Esophagus squamous epithelium (tissue), 5 donors: Measurements from ENCODE around the gene EPHA8. TPM values are rescaled to one million over a fixed set of nuclear protein-coding genes. Genes with fewer than 3 reads are reported as not detected.
A peak's percentile ranks its signal among the peaks of the same experiment; 100 is the strongest.

ENCODE experiments used
- DNase-seq: peaks from one replicate; lab custom pipeline; 2025; lab: John Stamatoyannopoulos, UW
- H3K27ac ChIP-seq, 4 donors: fragments of 200-600 bp; sonication (generic); one replicate each; pipeline ENCODE4 v1.5.1; 2016 to 2019; ENCODE audit warnings: mild to moderate bottlenecking in 1 of 4
- H3K27me3 ChIP-seq, 4 donors: fragments of 200-600 bp; sonication (generic); 1 replicate in 3 of 4; 2 replicates in 1 of 4; pipeline versions ENCODE4 v1.5.1 to v1.6.0; 2017 to 2021; ENCODE audit warnings: antibody characterized with exemption in 1 of 4
- H3K36me3 ChIP-seq, 3 donors: fragments of 200-600 bp; sonication (generic); one replicate each; pipeline ENCODE4 v1.5.1; 2016 to 2019
- H3K4me1 ChIP-seq, 3 donors: fragments of 200-600 bp; sonication (generic); one replicate each; pipeline ENCODE4 v1.5.1; 2017 to 2019
- H3K4me3 ChIP-seq, 4 donors: fragments of 200-600 bp; sonication (generic); 1 replicate in 3 of 4; 2 replicates in 1 of 4; pipeline ENCODE4 v1.5.1; 2016 to 2019; ENCODE audit warnings: mild to moderate bottlenecking in 2 of 4, moderate library complexity in 1 of 4
- H3K9me3 ChIP-seq, 3 donors: fragments of 200-600 bp; sonication (generic); one replicate each; pipeline ENCODE4 v1.5.1; 2016 to 2019
- POLR2A ChIP-seq, 4 donors: fragments of 450-650 bp; IDR thresholded peaks; one replicate each; pipeline ENCODE4 v1.6.1; 2017; ENCODE audit warnings: antibody characterized with exemption in 4 of 4, mild to moderate bottlenecking in 4 of 4, moderate library complexity in 3 of 4
- WGBS, 2 donors: methylation state at CpG; one replicate each; pipeline ENCODE4 v1.1.5; 2018; 5-methylcytosine and 5-hydroxymethylcytosine counted together
- intact Hi-C: fragments of 100-400 bp; cut with DNase I; formaldehyde crosslinking; loops from one replicate; pipeline ENCODE4 v1.15.0; 2022
- small RNA-seq, 4 donors: library from RNA; depleted of rRNA; stranded (forward); fragments of <200 nt; gene quantifications; one replicate each; pipeline ENCODE3, GENCODE V24; 2016
- total RNA-seq, 4 donors: library from RNA; depleted of rRNA; stranded (reverse); fragments of >200 nt; gene quantifications; one replicate each; pipeline ENCODE4 v1.1.0, GENCODE V29; 2016
- TF ChIP-seq, protein P1 (sequence below), 6 experiments: fragments of 450-650 bp in 4 of 6; fragments of 200-600 bp in 2 of 6; sonication (generic) in 2 of 6; IDR thresholded peaks; one replicate each; pipeline ENCODE4 v1.5.1; 2016 to 2019; ENCODE audit warnings: antibody characterized with exemption in 6 of 6, mild to moderate bottlenecking in 4 of 6, moderate library complexity in 4 of 6
- donor health status: DM: yes; HTN: yes; CAD: no.

The EPHA8 gene
- total RNA-seq, 4 donors from 2014 or later, result 0.19 to 0.44 TPM; not detected in 2

DNA sequence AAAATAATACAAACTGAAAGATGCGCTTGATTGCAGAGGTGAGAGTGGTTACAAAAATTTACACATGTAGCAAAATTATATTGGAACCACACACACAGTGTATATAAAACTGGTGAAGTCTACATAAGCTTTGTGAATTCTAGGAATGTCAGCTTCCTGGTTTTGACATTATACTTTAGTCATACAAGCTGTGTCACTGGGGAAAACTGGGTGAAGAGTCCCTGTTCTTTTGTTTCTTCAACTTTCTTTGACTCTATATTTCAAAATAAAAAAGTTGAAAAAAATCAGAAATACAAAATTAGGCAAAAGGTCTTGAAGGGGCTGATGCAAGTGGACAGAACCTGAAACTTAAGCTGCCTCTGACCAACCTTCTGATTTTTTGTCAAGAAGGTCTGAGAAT, 83.1 kb downstream of the EPHA8 start:
- 50 to 82% methylated on average over 1 of the region's 1 CpG for WGBS, 2 donors
- Histone ChIP-seq H3K9me3 (no peaks in the 10 kb centered on the region), H3K27me3 (peaks cover 0 to 46% (median 0%) of the 10 kb centered on the region in 4 donors), H3K27ac (no peak overlapping the region), H3K36me3 (no peaks in the 10 kb centered on the region), H3K4me3 (no peak overlapping the region), H3K4me1 (peaks cover 3 to 9% (median 3%) of the 10 kb centered on the region in 3 donors)
- TF ChIP-seq, protein P1, sequence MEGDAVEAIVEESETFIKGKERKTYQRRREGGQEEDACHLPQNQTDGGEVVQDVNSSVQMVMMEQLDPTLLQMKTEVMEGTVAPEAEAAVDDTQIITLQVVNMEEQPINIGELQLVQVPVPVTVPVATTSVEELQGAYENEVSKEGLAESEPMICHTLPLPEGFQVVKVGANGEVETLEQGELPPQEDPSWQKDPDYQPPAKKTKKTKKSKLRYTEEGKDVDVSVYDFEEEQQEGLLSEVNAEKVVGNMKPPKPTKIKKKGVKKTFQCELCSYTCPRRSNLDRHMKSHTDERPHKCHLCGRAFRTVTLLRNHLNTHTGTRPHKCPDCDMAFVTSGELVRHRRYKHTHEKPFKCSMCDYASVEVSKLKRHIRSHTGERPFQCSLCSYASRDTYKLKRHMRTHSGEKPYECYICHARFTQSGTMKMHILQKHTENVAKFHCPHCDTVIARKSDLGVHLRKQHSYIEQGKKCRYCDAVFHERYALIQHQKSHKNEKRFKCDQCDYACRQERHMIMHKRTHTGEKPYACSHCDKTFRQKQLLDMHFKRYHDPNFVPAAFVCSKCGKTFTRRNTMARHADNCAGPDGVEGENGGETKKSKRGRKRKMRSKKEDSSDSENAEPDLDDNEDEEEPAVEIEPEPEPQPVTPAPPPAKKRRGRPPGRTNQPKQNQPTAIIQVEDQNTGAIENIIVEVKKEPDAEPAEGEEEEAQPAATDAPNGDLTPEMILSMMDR (IDR thresholded peaks at IDR 0.05), result no peak
- no peak for TF ChIP-seq POLR2A (IDR thresholded peaks at IDR 0.05)
- DNase-seq, result no peak
- intact Hi-C loops, result loop anchor here (10.0 kb wide), 1 partner anchor 122 kb away; no protein-coding TSS in a partner anchor

DNA sequence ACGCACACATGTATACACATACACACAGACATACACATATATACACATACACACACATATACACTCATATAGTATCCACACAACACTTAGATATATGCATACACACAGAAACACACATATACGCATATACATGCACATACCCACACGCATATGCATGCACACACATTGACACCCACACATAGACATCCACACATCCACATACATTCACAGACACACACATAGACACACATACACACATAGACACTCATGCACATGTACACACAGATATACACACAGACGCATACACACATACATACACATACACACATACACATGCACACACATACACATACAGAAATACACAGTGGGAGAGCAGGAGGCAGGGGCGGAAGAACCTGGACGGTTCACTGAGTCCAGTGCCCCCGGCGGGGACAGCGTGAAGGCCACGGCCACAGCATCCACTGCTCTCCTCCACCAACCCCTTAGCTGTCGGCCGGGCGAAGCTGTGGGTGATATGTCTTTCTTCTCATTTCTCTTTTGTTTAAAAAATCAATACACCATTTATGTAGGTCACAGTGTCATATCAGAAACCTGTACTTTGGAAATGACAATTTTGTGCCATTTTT, 86.9 kb downstream of the EPHA8 start:
- TF ChIP-seq, protein P1 (IDR thresholded peaks at IDR 0.05), result no peak
- no peak for TF ChIP-seq POLR2A (IDR thresholded peaks at IDR 0.05)
- no peaks in the 10 kb centered on the region for H3K36me3 ChIP-seq
- no peak for DNase-seq
- 81 to 85% methylated on average over 13 of the region's 13 CpGs for WGBS, 2 donors
- H3K27me3 ChIP-seq, result peaks cover 0 to 50% (median 0%) of the 10 kb centered on the region in 4 donors
- no peaks in the 10 kb centered on the region for H3K9me3 ChIP-seq
- no peaks in the 10 kb centered on the region for H3K4me1 ChIP-seq
- H3K27ac ChIP-seq, result no peak overlapping the region
- no peak overlapping the region for H3K4me3 ChIP-seq
- intact Hi-C loops, result no loop called here

DNA sequence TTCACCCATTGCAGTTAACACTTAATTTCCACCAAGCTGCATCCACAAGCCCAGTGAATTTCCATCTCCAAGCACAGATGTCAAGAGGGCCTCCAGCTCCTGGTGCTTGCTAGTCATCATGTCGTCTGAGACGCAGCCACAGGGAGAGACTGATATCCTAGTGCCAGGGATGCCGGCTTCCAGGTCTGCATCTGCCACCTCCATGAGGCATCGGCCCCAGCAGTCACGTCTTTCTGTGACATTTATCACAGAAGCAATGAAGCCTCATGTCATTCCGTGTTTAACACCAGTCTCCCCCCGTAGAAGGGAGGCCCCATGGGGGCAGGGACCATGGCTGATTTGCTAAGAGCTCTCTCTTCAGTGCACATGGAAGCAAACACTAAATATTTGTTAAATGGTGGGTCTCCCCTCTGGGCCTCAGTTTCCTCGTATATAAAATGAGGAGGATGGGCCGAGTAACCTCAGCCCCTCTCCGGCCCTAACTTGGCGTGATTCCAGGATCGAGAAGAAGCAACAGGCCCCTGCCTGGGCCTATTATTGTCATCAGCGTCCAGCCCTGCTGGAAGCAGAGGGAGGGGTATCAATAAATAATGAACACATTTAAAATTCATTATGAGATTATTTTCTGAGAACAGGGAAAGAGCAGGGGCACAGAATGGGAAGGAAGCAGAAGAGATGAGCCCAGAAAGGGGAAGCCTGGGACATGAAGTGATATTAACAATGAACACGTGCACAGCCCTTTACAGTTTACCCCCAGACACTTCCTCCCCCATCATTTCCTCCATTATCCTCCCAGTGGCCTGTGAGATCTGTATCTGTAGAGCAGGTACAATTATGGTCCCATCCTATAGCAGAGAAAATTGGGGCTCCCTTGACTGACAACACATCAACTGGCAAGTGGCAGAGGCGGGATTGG, 88.9 kb downstream of the EPHA8 start:
- 54 to 67% methylated on average over 11 to 13 of the region's 15 CpGs for WGBS, 2 donors
- H3K9me3 ChIP-seq, result no peaks in the 10 kb centered on the region
- no peaks in the 10 kb centered on the region for H3K36me3 ChIP-seq
- TF ChIP-seq POLR2A (IDR thresholded peaks at IDR 0.05), result no peak
- TF ChIP-seq, protein P1 (IDR thresholded peaks at IDR 0.05), result no peak
- DNase-seq, result no peak
- no peak overlapping the region for H3K4me3 ChIP-seq
- H3K27ac ChIP-seq, result peak overlapping the region in 1 of 4 donors; percentile 21
- peaks cover 0 to 65% (median 0%) of the 10 kb centered on the region in 4 donors for H3K27me3 ChIP-seq
- H3K4me1 ChIP-seq, result no peaks in the 10 kb centered on the region
- intact Hi-C loops, result no loop called here

DNA sequence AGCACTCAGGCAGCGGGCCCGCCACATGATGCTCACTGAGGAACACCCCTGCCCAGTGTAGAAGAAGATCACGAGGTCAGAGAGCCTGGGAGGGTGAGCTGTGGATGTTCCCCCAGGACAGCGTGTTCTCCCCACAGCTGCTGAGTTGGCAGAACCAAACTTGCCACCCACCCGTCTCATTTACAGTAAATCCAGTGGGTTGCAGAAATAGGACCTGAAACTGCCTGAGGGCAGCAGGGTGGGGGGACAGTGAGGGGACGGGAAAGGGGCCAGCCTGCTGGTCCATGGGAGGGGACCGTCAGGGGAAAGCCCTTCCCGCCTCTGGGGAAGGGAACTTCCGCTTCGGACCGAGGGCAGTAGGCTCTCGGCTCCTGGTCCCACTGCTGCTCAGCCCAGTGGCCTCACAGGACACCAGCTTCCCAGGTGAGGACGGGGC, 89.6 kb downstream of the EPHA8 start, which contains the start of gene C1QB:
C1QB (plus strand) TSS at position 356 of the 436 bp plus-strand sequence. CDS start 6,227 bp downstream, outside the sequence.
- Histone ChIP-seq H3K36me3 (no peaks in the 10 kb centered on the region), H3K27me3 (peaks cover 0 to 67% (median 0%) of the 10 kb centered on the region in 4 donors), H3K4me1 (no peaks in the 10 kb centered on the region), H3K9me3 (no peaks in the 10 kb centered on the region), H3K27ac (peak within 1 kb of the TSS in 2 of 4 donors; percentile 29 to 61), H3K4me3 (peak within 1 kb of the TSS in 3 of 4 donors; percentile 15 to 49 (median 30))
- 70% methylated on average over 10 of the region's 13 CpGs; no CpG with 5 or more reads in 1 of the 2 donors for WGBS, 2 donors
- no peak for DNase-seq
- intact Hi-C loops, result no loop called here
- TF ChIP-seq, protein P1 (IDR thresholded peaks at IDR 0.05), result no peak
- TF ChIP-seq POLR2A (IDR thresholded peaks at IDR 0.05), result peak in 2 of 4 donors; percentile 14 to 41

Small RNAs within 50 kb of the gene (small RNA-seq; reads per million reads assigned to genes)
- gene MIR6127, result 0 reads per million in 4 donors

Other genes with a start within 250 kb of the EPHA8 start
- 10 to 100 TPM in 1 of 4 donors, 1 to 10 TPM in 3; 5.9 to 14.3 (median 8.8) TPM for gene ZBTB40, start 111.6 kb upstream of the EPHA8 start, total RNA-seq
- gene C1QA, start 73.1 kb downstream of the EPHA8 start, total RNA-seq, result 100 to 1,000 TPM in 2 of 4 donors, 10 to 100 TPM in 2; 11.7 to 167 (median 68.4) TPM
- 100 to 1,000 TPM in 2 of 4 donors, 10 to 100 TPM in 1, 1 to 10 TPM in 1; 9.7 to 153 (median 74.8) TPM for gene C1QC, start 80.1 kb downstream of the EPHA8 start, total RNA-seq
- gene C1QB, start 89.7 kb downstream of the EPHA8 start, total RNA-seq, result 100 to 1,000 TPM in 2 of 4 donors, 10 to 100 TPM in 1, 1 to 10 TPM in 1; 7.1 to 240 (median 110) TPM
- 1 to 10 TPM in 2 of 4 donors, under 1 TPM in 2; 0.08 to 3.4 (median 1.9) TPM for gene EPHB2, start 147.3 kb downstream of the EPHA8 start, total RNA-seq